IPS DF 4.7 (cell line): Measurements from ENCODE around the gene RBM20.

Source experiments
- DNase-seq: peaks from one replicate; pipeline ENCODE4 v3.0.0-alpha.2; 2013; ENCODE audit warnings: low spot score; ENCODE audit errors: extremely low read depth

Gene RBM20

GRCh38 chr10:110833234-110833940, 189.3 kb downstream of the RBM20 start:
- DNase-seq: no peak

GRCh38 chr10:110833941-110834628, 189.9 kb downstream of the RBM20 start:
- no peak for DNase-seq

GRCh38 chr10:110834629-110835301, 190.6 kb downstream of the RBM20 start:
- no peak for DNase-seq

GRCh38 chr10:110835841-110836240, 191.7 kb downstream of the RBM20 start:
- no peak for DNase-seq

- DNase-seq: no peak
These were observed 192.6 kb downstream of the RBM20 start for GRCh38 chr10:110836706-110837105.

- DNase-seq: no peak
These were observed 193.5 kb downstream of the RBM20 start for GRCh38 chr10:110837418-110838171.

GRCh38 chr10:110840225-110840922, 196.2 kb downstream of the RBM20 start:
- DNase-seq: no peak

- no peak for DNase-seq
These were observed 196.8 kb downstream of the RBM20 start for GRCh38 chr10:110840923-110841428.

- no peak for DNase-seq
These were observed 197.7 kb downstream of the RBM20 start for GRCh38 chr10:110841767-110842267.

- no peak for DNase-seq
These were observed 198.3 kb downstream of the RBM20 start for GRCh38 chr10:110842326-110842904.

- DNase-seq: no peak
These were observed 198.9 kb downstream of the RBM20 start for GRCh38 chr10:110843031-110843430.

GRCh38 chr10:110843796-110844616, 199.9 kb downstream of the RBM20 start:
- DNase-seq: no peak

- no peak for DNase-seq
These were observed 200.4 kb downstream of the RBM20 start for GRCh38 chr10:110844617-110844881.

GRCh38 chr10:110845192-110845755, 201.1 kb downstream of the RBM20 start:
- DNase-seq: no peak

- no peak for DNase-seq
These were observed 201.9 kb downstream of the RBM20 start for GRCh38 chr10:110845756-110846620.

GRCh38 chr10:110847374-110847773, 203.2 kb downstream of the RBM20 start:
- no peak for DNase-seq

GRCh38 chr10:110848106-110848505, 204.0 kb downstream of the RBM20 start:
- DNase-seq: no peak

GRCh38 chr10:110850099-110850498, 206.0 kb downstream of the RBM20 start:
- no peak for DNase-seq
